GM18907 (cell line): ENCODE measurements around the gene GNB1L.

ENCODE experiments used
- ATAC-seq: cut with Tn5 transposase; IDR thresholded peaks from one replicate; pipeline ENCODE4 v1.9.1; 2021; ENCODE audit warnings: mild to moderate bottlenecking, moderate library complexity; ENCODE audit not compliant: unreplicated experiment

GNB1L gene

DNA sequence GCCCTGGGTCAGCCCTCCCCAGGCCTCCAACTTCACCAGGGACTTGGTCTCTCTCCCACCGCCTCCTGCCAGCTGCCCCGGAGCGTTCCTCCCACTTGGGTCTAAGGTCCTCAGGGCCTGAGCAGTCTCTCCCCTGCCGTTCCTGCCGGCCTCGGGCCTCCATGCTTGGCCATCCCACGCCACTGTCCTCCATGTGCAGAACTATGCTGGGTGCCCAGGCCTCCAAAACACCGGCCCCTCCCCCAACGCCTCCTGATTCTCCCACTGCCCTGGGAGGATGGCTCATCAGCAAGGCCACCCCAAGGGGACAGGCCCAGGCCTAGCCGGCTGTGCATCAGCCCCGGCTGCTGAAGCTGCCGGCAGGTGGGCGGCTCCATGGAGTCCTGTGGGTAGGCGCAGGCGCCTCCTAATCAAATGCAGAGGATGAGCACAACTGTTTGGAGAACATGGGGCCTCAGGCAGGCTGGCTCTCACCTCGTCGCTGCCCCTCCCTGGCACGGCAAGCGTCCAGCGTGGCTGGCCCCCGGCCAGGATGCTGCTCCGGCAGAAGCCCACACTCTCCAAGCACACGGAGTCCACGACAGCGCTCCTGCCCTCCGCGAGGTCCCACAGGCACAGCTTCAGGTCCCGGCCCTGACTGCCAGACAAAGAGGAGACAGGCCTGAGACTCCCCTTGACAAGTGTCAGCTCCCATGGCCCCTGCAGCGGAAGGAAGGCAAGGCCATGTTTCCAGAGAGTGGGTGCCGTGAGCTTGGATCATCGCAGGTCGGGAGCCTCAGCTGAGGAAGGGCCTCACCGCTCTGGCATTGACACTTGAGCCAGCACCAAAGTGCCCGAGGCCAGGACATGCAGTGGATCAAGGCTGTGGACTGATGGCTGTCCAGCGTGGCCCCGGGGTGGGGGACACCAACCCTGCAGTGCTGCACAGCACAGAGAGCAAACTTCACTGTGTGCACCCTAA lies 42.6 kb downstream of the GNB1L start:
- no peak for ATAC-seq

GRCh38 chr22:19811211-19811621 lies 43.5 kb downstream of the GNB1L start:
- ATAC-seq = no peak

- no peak for ATAC-seq
These were observed 44.1 kb downstream of the GNB1L start for GRCh38 chr22:19810381-19811201.

DNA sequence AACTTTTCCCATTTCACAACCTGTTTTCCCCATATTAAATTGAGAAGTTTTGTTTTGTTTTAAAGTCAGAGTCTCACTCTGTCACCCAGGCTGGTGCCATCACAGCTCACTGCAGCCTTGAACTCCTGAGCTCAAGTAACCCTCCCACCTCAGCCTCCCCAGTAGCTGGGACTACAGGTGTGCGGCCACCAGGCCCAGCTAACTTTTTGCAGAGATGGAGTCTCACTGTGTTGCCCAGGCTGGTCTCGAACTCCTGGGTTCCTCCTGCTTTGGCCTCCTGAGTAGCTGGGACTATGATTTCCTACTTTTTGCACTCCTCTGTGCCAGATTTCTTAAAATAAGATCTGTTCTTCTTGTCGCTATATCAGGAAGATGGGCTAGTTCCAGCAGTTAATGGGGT lies 44.9 kb downstream of the GNB1L start:
- ATAC-seq = no peak

DNA sequence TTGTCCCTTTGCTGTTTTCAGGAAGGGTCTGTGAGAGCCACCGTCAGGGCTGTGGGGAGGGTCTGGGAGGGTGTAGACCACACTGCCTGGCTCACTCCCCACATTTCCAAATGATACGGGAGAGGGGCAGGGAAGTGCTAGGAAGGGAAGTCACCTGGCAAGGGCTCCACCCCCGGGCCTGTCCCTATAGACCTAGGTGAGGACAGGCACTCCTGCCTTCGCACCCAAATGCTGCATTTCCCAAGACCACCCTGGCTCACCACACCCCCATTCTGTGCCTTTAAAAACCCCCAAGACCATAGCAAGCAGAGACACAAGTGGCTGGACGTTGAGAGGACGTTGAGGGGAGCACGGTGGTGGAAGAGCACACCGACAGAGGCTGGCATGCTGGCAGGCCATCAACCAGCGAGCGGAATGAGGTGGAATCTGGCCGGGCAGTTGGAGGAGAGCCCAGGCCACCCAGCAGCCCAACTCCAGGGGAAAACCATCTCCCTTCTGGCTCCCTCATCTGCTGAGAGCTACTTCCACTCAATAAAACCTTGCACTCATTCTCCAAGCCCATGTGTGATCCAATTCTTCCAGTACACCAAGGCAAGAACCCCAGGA lies 45.7 kb downstream of the GNB1L start:
- ATAC-seq = no peak

GRCh38 chr22:19807914-19808872 lies 46.5 kb downstream of the GNB1L start:
- ATAC-seq = no peak

- ATAC-seq = no peak
These were observed 47.3 kb downstream of the GNB1L start for GRCh38 chr22:19807161-19807913.

DNA sequence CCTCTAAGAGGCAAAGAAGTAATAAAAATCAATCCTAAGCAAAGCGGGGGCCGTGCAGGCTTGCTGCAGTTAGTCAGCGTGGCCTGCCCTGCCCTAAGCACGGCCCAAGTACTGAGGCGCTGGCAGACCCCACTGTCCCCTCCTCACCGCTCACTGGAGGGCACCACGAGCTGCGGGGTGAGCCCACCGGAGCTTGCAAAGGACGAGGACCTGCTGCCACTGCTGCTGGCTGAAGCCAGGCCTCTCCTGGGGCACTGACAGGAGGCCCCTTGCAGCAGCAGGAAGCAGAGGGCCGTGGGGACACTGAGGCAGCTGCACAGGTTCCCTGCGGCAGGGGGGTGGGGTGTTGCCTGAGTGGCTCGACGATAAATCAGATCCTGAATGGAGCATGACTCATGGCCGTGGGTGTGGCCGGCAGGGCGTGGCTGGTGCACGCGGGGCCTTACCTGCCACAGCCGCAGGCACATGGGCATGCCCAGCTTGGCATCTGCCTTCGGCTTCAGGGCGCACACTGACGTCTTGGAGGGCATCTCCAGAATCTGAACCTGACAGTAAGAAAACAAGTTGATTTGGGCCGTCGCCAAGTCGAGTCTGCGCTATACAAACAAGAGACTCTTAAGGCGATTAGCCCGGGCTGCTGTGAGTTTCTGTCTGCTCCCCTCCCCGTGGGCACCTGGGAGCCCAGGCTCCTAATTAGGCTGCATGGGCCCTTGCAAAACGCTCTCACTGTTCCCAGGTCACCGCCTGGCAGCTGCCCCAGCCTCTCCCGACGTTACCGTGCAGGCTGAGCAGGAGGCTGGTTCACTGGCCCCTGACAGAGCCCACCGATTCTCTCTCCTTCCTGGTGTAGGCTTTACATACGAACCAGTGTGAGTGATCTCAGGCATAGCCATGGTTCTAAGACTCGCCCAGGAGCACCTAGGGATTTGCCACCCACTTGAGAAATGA lies 48.2 kb downstream of the GNB1L start:
- ATAC-seq = no peak

- no peak for ATAC-seq
These were observed 48.9 kb downstream of the GNB1L start for GRCh38 chr22:19805821-19806212.

DNA sequence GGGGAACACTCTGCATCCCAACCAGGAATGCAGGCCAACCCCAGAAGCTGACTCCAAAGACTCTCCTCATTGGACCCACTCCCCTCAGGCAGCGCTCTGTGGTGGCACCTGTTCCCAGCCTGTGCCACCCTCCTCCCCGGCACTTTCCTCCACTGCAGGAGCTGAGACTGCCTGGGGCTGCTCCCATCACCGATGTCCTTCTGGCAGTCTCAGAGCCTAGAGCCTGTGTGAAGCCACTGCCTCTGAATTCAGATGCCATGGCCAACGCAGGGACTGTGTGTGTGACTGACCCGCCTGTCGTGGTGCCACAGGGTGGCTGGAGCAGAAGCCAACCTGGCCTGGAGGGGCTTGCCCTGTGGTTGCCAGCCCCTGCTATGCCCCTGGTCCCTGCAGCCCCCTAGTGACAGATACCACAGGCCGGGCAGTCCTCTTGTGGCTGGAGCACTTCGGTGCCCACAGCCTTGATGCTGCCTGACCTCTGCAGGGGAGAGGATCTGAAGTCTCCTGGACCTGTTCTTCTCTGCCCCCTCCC lies 50.9 kb downstream of the GNB1L start:
- ATAC-seq = no peak

DNA sequence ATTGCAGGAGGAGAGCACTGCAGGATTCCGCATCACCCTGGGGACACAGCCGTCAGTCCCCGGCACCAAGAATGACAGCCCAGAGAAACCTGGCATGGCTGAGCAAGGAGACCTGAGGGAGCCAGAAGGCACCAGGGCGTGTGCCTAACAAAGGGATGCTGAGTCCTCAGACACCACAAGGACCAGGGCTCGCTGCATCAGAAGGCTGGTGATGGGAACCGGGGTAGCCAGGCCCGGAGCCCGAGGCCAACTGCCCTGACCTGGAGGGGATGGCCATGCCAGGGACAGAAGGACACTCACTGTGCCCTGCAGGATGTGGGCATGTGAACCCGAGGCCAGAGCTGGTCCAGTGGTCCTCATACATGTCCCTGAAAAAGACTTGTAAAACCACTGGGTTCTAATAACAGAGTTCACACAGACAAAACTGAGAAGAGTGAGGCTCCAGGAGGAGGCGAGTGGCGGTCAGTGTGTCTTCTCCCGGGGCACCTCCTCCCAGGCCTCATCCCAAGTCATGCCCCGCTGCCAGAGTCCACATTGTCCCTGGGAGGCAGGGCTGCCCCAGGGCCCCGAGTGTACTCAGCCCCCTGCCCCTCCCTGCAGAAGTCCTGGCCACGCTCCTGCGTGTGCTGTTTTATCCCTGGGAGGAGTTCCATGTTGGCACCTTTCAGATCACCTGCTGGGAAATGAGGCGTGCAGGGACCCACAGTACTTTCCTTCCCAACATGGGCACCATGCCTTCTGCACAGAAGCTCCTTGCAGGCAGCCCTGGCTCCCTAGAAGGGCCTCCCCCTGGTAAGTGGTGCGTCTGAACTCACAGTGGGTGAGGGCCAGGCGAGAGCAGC lies 51.6 kb downstream of the GNB1L start:
- no peak for ATAC-seq

DNA sequence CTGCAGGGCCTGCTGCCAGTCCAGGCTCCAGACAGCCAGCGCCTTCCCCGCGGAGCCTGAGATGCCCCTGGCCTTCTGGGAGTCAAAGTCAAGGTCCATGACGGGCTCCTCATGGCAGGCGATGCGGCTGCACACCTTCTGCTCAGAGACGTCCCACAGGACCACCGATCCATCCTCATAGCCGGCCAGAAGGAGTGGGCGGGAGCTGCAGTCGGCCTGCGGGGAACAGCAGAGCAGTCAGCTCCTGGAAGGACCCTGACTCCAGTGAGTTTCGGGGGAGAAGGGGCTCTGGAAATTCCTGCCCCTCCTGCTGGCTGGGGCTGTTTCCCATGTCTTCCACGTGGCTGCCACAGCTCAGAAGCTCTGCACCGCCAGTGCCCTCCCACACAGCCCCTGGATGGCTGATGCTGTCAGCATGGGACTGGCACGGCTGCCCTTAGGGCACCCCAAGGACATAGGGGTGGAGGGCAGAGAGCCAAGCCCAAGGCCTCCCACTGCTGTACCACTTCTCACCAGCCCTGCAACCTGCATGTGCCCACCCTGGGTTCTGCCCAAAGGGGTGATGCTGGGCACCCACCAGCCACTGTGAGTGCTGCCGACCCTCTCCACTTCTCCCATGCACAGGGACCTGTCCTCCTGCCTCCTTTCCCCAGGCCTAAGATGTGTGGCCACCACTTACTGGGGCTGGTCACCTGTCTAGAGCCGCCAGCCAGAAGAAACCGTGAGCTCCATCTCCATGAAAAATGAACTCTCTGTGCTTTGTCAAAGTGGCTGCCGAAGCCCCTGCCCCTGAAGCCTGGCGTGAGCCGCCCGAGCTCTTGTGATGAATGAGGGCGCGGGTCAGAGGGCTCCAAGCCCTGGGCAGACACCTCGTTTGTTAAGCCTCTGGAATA lies 52.4 kb downstream of the GNB1L start:
- no peak for ATAC-seq

GRCh38 chr22:19801340-19802000 lies 53.2 kb downstream of the GNB1L start:
- no peak for ATAC-seq

DNA sequence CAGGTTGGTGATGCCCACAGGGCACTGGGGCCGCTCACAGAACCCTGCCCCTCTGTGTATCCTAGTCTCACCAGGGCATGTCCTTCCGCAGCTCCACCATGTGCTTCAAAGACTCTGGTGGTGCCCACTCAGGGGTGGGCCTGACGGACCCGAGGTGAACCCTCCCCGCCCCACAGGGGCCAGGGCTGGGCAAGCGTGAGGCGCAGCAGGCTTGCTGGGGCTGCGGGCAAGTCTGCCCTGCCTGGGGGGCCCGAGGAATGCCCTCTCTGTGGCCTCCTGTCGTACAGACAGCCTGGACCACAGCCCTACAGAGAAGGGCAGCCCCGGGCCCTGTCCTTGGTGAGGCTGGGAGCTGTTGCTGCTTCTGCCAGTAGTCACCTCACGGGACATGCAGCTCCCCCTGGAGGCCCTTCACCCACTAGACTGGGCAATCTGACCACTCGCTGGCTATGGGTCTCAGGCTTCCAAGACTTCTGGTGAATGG lies 53.9 kb downstream of the GNB1L start:
- no peak for ATAC-seq

DNA sequence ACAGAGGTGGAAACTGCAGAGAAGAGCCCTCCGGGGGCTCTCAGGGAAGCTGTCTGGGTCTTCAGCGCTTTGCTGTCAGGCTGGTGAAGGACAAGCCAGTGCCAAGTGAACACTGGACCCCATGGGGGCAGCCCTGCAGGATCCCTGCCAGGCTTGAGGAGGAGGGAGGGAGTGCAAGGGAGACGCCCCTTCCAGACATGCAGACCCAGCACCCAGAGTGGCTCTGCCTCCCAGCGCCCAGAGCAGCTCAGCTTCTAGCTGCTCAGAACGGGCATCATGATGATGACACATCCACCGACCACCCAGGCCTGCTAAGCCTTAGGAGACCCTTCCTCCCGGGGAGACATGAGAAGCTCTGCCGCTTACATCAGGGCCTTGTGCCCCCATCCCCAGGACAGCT lies 54.4 kb downstream of the GNB1L start:
- ATAC-seq = no peak
